Heart left ventricle (tissue), 16 donors: ENCODE data around the gene ETV6. TPM values are rescaled to one million over a fixed set of nuclear protein-coding genes. Genes with fewer than 3 reads are reported as not detected.

ENCODE experiments used
- ATAC-seq, 4 donors: fragments of 200-7000 bp; cut with Tn5 transposase; one replicate each; pipeline ENCODE4 v1.9.1; 2020 to 2022; ENCODE audit warnings: moderate library complexity in 4 of 4, mild to moderate bottlenecking in 3 of 4, moderate number of reproducible peaks in 1 of 4
- DNase-seq, 5 donors: peaks; one replicate each; pipeline ENCODE4 v3.0.0-alpha.2; 2020
- H3K27ac ChIP-seq, 12 donors: fragments of 200-600 bp; sonication (generic) in 4 of 12; one replicate each; pipeline versions ENCODE4 v1.5.0 to v1.8.0; 2016 to 2022; ENCODE audit warnings: mild to moderate bottlenecking in 2 of 12
- H3K27me3 ChIP-seq, 9 donors: fragments of 200-600 bp; sonication (generic) in 2 of 9; one replicate each; pipeline versions ENCODE4 v1.5.1 to v1.8.0; 2016 to 2022; ENCODE audit warnings: mild to moderate bottlenecking in 3 of 9
- H3K36me3 ChIP-seq, 9 donors: fragments of 200-600 bp; sonication (generic) in 2 of 9; one replicate each; pipeline versions ENCODE4 v1.5.0 to v1.8.0; 2018 to 2022; ENCODE audit warnings: mild to moderate bottlenecking in 2 of 9
- H3K4me1 ChIP-seq, 12 donors: fragments of 200-600 bp; sonication (generic) in 4 of 12; one replicate each; pipeline versions ENCODE4 v1.5.0 to v1.8.0; 2016 to 2022; ENCODE audit warnings: mild to moderate bottlenecking in 3 of 12
- H3K4me3 ChIP-seq, 12 donors: fragments of 200-600 bp; sonication (generic) in 4 of 12; one replicate each; pipeline versions ENCODE4 v1.5.0 to v1.8.0; 2017 to 2022; ENCODE audit warnings: mild to moderate bottlenecking in 9 of 12, moderate library complexity in 4 of 12
- H3K9me3 ChIP-seq, 12 donors: fragments of 200-600 bp; sonication (generic) in 4 of 12; one replicate each; pipeline versions ENCODE4 v1.5.0 to v1.8.0; 2016 to 2022; ENCODE audit warnings: mild to moderate bottlenecking in 1 of 12
- POLR2A ChIP-seq, 2 donors: fragments of 450-650 bp; IDR thresholded peaks; one replicate each; pipeline ENCODE4 v1.6.1; 2017; ENCODE audit warnings: antibody characterized with exemption in 2 of 2, mild to moderate bottlenecking in 2 of 2, moderate library complexity in 2 of 2
- WGBS, 4 donors: extraction: QIAGEN DNeasy Blood & Tissue Kit in 2 of 4; methylation state at CpG; one replicate each; pipeline versions ENCODE4 v1.1.5 to v1.1.7; 2013 to 2018; 5-methylcytosine and 5-hydroxymethylcytosine counted together
- intact Hi-C, 10 donors: fragments of 100-400 bp; cut with DNase I; formaldehyde crosslinking; loops; one replicate each; pipeline versions ENCODE4 v1.11.1 to v1.14.2; 2022
- polyA plus RNA-seq, 2 donors: library from polyadenylated mRNA; stranded (reverse); fragments of 200-250 nt; gene quantifications; one replicate each; pipeline ENCODE4 v1.2.3, GENCODE V29; 2013
- total RNA-seq, 9 donors: library from RNA; depleted of rRNA in 2 of 9; stranded (reverse); fragments of >200 nt in 2 of 9; fragmentation: NEBNext Ultra II Directional in 3 of 9; extraction: Animal tissue kit (Norgen Biotek cat#: 25700) in 3 of 9; gene quantifications; one replicate each; pipeline versions ENCODE4 v1.1.0 to v1.2.4, GENCODE V29; 2016 to 2023
- TF ChIP-seq, protein P1 (sequence below), 12 donors: fragments of 200-600 bp; sonication (generic) in 4 of 12; IDR thresholded peaks; one replicate each; pipeline versions ENCODE4 v1.5.0 to v1.8.0; 2018 to 2022; ENCODE audit warnings: antibody characterized with exemption in 12 of 12, mild to moderate bottlenecking in 5 of 12
- donor health status: ischemic (EF 13 %, LVEDD 7.1; RV severe dilation, severe dysfunction).
- donor health status: healthy with polysubstance abuse.
- donor health status: DM: no; HTN: yes; CAD: no.
- donor health status: DM: no; HTN: no; CAD: no.
- donor health status: ischemic (EF 25% LVEDD 6.9; RV normal size, moderate dysfunction).
- donor health status: ischemic (EF 25% LVEDD 5.7; RV mildly dilated, moderate dysfunction).
- donor health status: healthy.
- donor health status: DM: yes; HTN: yes; CAD: no.
- donor health status: ischemic (EF 35%, LVEDD 5.7; RV mildly dilated, moderate dysfunction).
- donor health status: nonischemic (EF 11% LVEDD 7.7; RV severe dilation, severe dysfunction).
- donor health status: DM: yes; HTN: yes; CAD: no.
- donor health status: PGD.
- donor health status: ischemic (EF 29% LVEDD 5.4; RV normal size, mild dysfunction).
- donor health status: nonischemic (EF 23%, LVEDD 6.1; RV moderate dilation, normal function).

Gene ETV6
- total and polyA plus RNA-seq, 11 donors: 3.9 to 37.3 (median 12.4) TPM

DNA sequence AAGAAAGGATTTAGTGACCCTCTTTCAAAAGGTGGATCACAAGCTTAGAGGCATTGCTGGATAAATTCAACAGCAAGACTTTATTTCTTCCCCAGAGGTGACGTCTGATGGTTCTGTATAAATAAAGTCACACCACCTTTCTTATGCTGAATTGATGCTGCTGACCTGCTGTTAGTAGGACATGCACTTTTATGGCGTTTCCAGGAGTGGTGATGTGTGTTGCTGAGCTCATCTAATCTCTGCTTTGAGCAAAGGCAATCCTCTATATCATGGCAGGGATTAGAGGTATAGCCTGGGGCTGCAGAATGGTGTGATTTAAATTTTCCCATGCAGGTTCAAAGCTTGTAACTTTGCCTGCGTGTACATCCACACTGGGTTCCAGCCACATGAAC lies 94.9 kb downstream of the ETV6 start:
- 90 to 96% (median 94%) methylated on average over 3 of the region's 3 CpGs for WGBS, 4 donors
- Histone ChIP-seq H3K4me1 (peaks cover 0 to 86% (median 17%) of the 10 kb centered on the region in 12 donors), H3K27ac (peak overlapping the region in 2 of 12 donors; percentile 39 to 78), H3K4me3 (no peak overlapping the region), H3K36me3 (no peaks in the 10 kb centered on the region), H3K9me3 (no peaks in the 10 kb centered on the region), H3K27me3 (no peaks in the 10 kb centered on the region)
- DNase-seq (no peak), ATAC-seq (no peak)
- intact Hi-C loops: no loop called here
- TF ChIP-seq, protein P1, sequence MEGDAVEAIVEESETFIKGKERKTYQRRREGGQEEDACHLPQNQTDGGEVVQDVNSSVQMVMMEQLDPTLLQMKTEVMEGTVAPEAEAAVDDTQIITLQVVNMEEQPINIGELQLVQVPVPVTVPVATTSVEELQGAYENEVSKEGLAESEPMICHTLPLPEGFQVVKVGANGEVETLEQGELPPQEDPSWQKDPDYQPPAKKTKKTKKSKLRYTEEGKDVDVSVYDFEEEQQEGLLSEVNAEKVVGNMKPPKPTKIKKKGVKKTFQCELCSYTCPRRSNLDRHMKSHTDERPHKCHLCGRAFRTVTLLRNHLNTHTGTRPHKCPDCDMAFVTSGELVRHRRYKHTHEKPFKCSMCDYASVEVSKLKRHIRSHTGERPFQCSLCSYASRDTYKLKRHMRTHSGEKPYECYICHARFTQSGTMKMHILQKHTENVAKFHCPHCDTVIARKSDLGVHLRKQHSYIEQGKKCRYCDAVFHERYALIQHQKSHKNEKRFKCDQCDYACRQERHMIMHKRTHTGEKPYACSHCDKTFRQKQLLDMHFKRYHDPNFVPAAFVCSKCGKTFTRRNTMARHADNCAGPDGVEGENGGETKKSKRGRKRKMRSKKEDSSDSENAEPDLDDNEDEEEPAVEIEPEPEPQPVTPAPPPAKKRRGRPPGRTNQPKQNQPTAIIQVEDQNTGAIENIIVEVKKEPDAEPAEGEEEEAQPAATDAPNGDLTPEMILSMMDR (IDR thresholded peaks at IDR 0.05): no peak
- no peak for TF ChIP-seq POLR2A (IDR thresholded peaks at IDR 0.05)

DNA sequence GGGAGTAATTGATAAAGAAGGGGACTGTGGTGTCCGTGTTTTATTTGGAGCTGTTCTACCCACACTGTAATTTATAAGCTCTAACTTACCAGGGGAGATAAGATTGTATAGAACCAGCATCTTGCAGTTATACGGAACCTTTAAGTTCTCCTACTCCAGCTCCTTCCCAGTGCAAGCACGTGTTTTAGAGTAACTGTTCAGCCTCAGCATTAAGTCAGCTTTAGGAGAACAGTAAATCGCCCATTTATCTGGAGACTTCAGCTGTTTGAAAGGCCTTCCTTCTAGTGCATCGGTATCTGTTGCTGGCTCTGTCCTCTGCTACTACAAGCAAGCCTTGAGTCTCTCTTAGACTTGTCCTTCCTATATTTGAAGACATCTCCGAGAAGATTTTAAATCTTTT lies 95.6 kb downstream of the ETV6 start:
- TF ChIP-seq, protein P1 (IDR thresholded peaks at IDR 0.05): no peak
- no peak for TF ChIP-seq POLR2A (IDR thresholded peaks at IDR 0.05)

DNA sequence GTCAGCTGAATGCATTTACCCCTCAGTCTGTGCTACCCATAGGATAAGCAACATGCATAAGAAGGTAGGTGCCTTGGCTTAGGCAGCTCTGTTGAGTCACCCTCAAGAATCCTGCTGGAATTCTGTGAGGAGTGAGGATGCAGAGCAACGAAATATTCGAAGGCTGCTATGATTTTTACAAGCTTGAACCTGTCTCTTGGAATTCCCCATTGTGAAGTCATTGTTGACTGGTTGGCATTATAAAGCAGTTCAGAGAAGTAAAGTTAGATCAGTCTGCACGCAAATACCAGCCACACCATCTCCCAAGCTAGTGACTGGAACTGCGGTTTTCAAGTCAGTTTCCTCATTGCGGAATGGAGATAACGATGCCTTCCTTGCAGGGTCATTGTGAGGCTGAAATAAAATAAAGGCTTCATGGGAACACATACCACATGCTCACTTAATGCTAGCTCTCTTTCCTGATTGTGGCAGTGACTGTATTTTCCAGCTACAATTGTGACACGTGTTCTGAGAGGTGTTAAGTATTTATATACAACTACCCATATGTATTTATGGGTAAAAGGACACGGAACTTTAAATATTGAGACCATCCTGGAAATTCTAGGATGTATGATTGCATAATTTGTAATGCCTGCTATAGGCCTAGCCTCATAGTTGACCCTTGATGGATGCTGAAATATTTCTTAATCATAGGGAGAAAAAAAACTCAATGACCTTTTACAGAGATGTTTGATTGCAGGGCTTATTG lies 96.7 kb downstream of the ETV6 start:
- no peaks in the 10 kb centered on the region for H3K9me3 ChIP-seq
- H3K4me1 ChIP-seq: peaks cover 0 to 78% (median 10%) of the 10 kb centered on the region in 12 donors
- peak in 2 of 4 donors; percentile 36 to 41 for ATAC-seq
- no peak overlapping the region for H3K4me3 ChIP-seq
- no peak for DNase-seq
- H3K27ac ChIP-seq: peak overlapping the region in 1 of 12 donors; percentile 78
- 81 to 85% (median 83%) methylated on average over 8 of the region's 8 CpGs for WGBS, 4 donors
- TF ChIP-seq, protein P1 (IDR thresholded peaks at IDR 0.05): no peak
- TF ChIP-seq POLR2A (IDR thresholded peaks at IDR 0.05): no peak
- H3K36me3 ChIP-seq: no peaks in the 10 kb centered on the region
- intact Hi-C loops: no loop called here
- no peaks in the 10 kb centered on the region for H3K27me3 ChIP-seq

More for the DNA sequence above, 95.6 kb downstream of the ETV6 start:
- WGBS, 4 donors: 90 to 92% (median 91%) methylated on average over 6 of the region's 6 CpGs
- Histone ChIP-seq H3K27me3 (no peaks in the 10 kb centered on the region), H3K9me3 (no peaks in the 10 kb centered on the region), H3K27ac (peak overlapping the region in 1 of 12 donors; percentile 78), H3K4me1 (peaks cover 0 to 86% (median 14%) of the 10 kb centered on the region in 12 donors), H3K36me3 (no peaks in the 10 kb centered on the region), H3K4me3 (no peak overlapping the region)
- DNase-seq: no peak
- intact Hi-C loops: no loop called here
- peak in 1 of 4 donors; percentile 23 for ATAC-seq

DNA sequence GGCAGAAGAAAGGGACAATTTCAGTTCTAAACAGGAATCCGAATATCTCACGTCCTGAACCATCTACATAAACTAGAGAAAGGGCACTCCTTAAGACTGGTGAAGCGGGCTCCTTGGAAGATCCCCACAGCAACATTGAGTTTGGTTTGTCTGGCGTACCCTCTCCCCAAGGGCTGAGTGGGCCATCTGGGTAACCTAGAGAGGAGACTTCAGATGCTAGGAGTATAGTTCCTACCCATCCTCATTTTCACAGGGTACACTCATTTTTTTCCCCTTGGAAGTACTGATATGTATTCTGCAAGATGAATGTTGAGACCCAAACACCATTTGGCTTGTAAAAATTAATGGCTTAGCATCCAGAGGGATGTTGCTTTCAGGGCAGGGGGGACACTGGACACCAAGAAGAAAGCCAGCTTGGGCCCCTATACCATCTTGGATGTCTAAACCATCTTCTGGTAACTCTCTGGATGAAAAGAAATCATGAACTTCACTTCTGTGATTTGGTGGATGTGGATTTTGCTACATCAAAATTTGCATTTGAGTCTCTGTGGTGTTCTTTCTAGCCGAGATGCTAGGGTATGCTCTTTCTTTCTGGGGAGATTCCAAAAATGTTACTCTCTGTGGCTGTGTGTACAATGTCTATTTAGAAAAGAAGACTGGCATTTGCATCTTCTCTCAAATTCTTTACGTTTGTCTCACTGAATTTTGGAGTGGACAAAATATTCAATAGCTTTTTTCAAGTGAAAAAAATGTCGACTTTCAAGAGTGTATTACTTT lies 97.7 kb downstream of the ETV6 start:
- Histone ChIP-seq H3K4me3 (no peak overlapping the region), H3K27ac (peak overlapping the region in 1 of 12 donors; percentile 78), H3K4me1 (peaks cover 0 to 80% (median 5%) of the 10 kb centered on the region in 12 donors), H3K9me3 (no peaks in the 10 kb centered on the region), H3K27me3 (no peaks in the 10 kb centered on the region), H3K36me3 (no peaks in the 10 kb centered on the region)
- ATAC-seq (no peak), DNase-seq (no peak)
- intact Hi-C loops: no loop called here
- no peak for TF ChIP-seq POLR2A (IDR thresholded peaks at IDR 0.05)
- TF ChIP-seq, protein P1 (IDR thresholded peaks at IDR 0.05): no peak
- 92 to 96% (median 94%) methylated on average over 7 of the region's 7 CpGs for WGBS, 4 donors
